WTC11 (cell line): Measurements from ENCODE around the gene RTP1. TPM values are rescaled to one million over a fixed set of nuclear protein-coding genes. Genes with fewer than 3 reads are reported as not detected.

Source experiments
- ATAC-seq: fragments of 200-7000 bp; cut with Tn5 transposase; 2 replicates; pipeline ENCODE4 v1.10.0; 2021; ENCODE audit warnings: mild to moderate bottlenecking, moderate library complexity
- CTCF ChIA-PET: fragments of 300-600 bp; sonication (Branson Sonifier 250); formaldehyde crosslinking; loops from one replicate; lab custom pipeline; 2021; ENCODE audit warnings: antibody characterized with exemption; lab: Charles Lee
- POLR2A ChIA-PET: fragments of 350-600 bp; sonication (Branson Sonifier 250); formaldehyde crosslinking; loops from one replicate; lab custom pipeline; 2021; ENCODE audit warnings: antibody characterized with exemption; lab: Charles Lee
- DNase-seq: peaks from one replicate; pipeline ENCODE4 v3.0.0; 2021; ENCODE audit warnings: low spot score
- H3K27ac Mint-ChIP-seq: 2 replicates; pipeline ENCODE4 v1.8.0; 2021; ENCODE audit warnings: mixed read lengths
- H3K27me3 Mint-ChIP-seq: 2 replicates; pipeline ENCODE4 v1.8.0; 2021; ENCODE audit warnings: low read depth, mild to moderate bottlenecking, moderate library complexity, mixed read lengths
- H3K36me3 Mint-ChIP-seq: 2 replicates; pipeline ENCODE4 v1.8.0; 2021; ENCODE audit warnings: mixed read lengths
- H3K4me1 Mint-ChIP-seq: 2 replicates; pipeline ENCODE4 v1.8.0; 2022; ENCODE audit warnings: mixed read lengths
- H3K4me3 Mint-ChIP-seq: 2 replicates; pipeline ENCODE4 v1.8.0; 2021; ENCODE audit warnings: mild to moderate bottlenecking, moderate library complexity, mixed read lengths
- H3K9me3 Mint-ChIP-seq: 2 replicates; pipeline ENCODE4 v1.8.0; 2021; ENCODE audit warnings: mixed read lengths
- CTCF ChIP-seq: fragments of 200-600 bp; IDR thresholded peaks from 2 replicates; pipeline ENCODE4 v1.8.0; 2022; ENCODE audit warnings: antibody characterized with exemption
- E2F4 ChIP-seq: sonication (generic); formaldehyde crosslinking; IDR thresholded peaks from 2 replicates; pipeline ENCODE4 v1.8.1; 2022; ENCODE audit warnings: low read depth, mild to moderate bottlenecking, moderate library complexity, missing genetic modification reagents, borderline replicate concordance
- EMX1 ChIP-seq: fragments of 250-450 bp; sonication (Bioruptor Pico); IDR thresholded peaks from 2 replicates; pipeline ENCODE4 v1.8.0; 2021; ENCODE audit warnings: mild to moderate bottlenecking
- FOXJ3 ChIP-seq: sonication (generic); formaldehyde crosslinking; IDR thresholded peaks from 2 replicates; pipeline ENCODE4 v1.9.0; 2021; ENCODE audit warnings: missing genetic modification reagents, mild to moderate bottlenecking, borderline replicate concordance
- MAX ChIP-seq: sonication (generic); formaldehyde crosslinking; IDR thresholded peaks from 2 replicates; pipeline ENCODE4 v1.8.0; 2022; ENCODE audit warnings: mild to moderate bottlenecking, missing genetic modification reagents
- NFE2L1 ChIP-seq: sonication (generic); formaldehyde crosslinking; IDR thresholded peaks from 2 replicates; pipeline ENCODE4 v1.8.1; 2023; ENCODE audit warnings: missing genetic modification reagents
- PRDM15 ChIP-seq: sonication (generic); formaldehyde crosslinking; IDR thresholded peaks from 2 replicates; pipeline ENCODE4 v1.8.0; 2022; ENCODE audit warnings: missing genetic modification reagents
- ZBTB21 ChIP-seq: sonication (generic); formaldehyde crosslinking; IDR thresholded peaks from 2 replicates; pipeline ENCODE4 v1.8.1; 2023; ENCODE audit warnings: mild to moderate bottlenecking, missing genetic modification reagents, borderline replicate concordance
- ZMAT4 ChIP-seq: fragments of 250-450 bp; sonication (Bioruptor Pico); IDR thresholded peaks from 2 replicates; pipeline ENCODE4 v1.9.0; 2021; ENCODE audit warnings: mild to moderate bottlenecking
- ZNF219 ChIP-seq: sonication (generic); formaldehyde crosslinking; IDR thresholded peaks from 2 replicates; pipeline ENCODE4 v1.8.0; 2023; ENCODE audit warnings: missing genetic modification reagents, mild to moderate bottlenecking, borderline replicate concordance
- ZNF232 ChIP-seq: sonication (generic); formaldehyde crosslinking; IDR thresholded peaks from 2 replicates; pipeline ENCODE4 v1.8.0; 2022; ENCODE audit warnings: mild to moderate bottlenecking, missing genetic modification reagents
- ZNF263 ChIP-seq: sonication (generic); formaldehyde crosslinking; IDR thresholded peaks from 2 replicates; pipeline ENCODE4 v1.8.1; 2022; ENCODE audit warnings: low read depth, mild to moderate bottlenecking, moderate library complexity, missing genetic modification reagents
- total RNA-seq: library from RNA; stranded (reverse); gene quantifications from 3 replicates; pipeline ENCODE4 v1.2.3, GENCODE V29; 2021

RTP1 gene
- total RNA-seq, 1 experiment from 2014 or later: 5.6 TPM

- TF ChIP-seq ZNF263 (CRISPR knock-in tag) (no peak), E2F4 (CRISPR knock-in tag) (no peak), PRDM15 (peak; percentile 49; the same call in 1 of the 2 replicates), EMX1 (CRISPR knock-in tag) (no peak), ZMAT4 (0 out of 2 replicates have a peak, but pooled peaks have one; percentile 54), ZNF219 (CRISPR knock-in tag) (no peak)
Measured at GRCh38 chr3:187185759-187186158, 11.5 kb upstream of the RTP1 start (continued).

- TF ChIP-seq EMX1 (CRISPR knock-in tag) (no peak), ZNF232 (CRISPR knock-in tag) (0 out of 2 replicates have a peak, but pooled peaks have one; percentile 7)
- TF ChIP-seq, all 79 proteins: peak for 1
- Mint-ChIP-seq H3K4me1 (peaks cover 79% of the 10 kb centered on the region), H3K27me3 (no peaks in the 10 kb centered on the region), H3K36me3 (peaks cover 21% of the 10 kb centered on the region), H3K9me3 (peaks cover 25% of the 10 kb centered on the region), H3K4me3 (no peak overlapping the region), H3K27ac (peak overlapping the region; percentile 98)
- ChIA-PET CTCF (interaction anchor here (0.7 to 2.0 kb wide), 4 partner anchors 10 to 493 kb away, joined by 3 to 12 read pairs (median 4); partner anchors contain the start of gene RPL39L), POLR2A (interaction anchor here (0.7 to 0.8 kb wide), 2 partner anchors 11 to 12 kb away, joined by 3 read pairs; partner anchors contain the start of gene RTP1)
- no peak for DNase-seq
- ATAC-seq: no peak
Measured at GRCh38 chr3:187186375-187186774, 10.9 kb upstream of the RTP1 start.

GRCh38 chr3:187186801-187187421 is 10.4 kb upstream of the RTP1 start:
- POLR2A ChIA-PET: interaction anchor here (0.7 kb wide), 1 partner anchor 11 kb away, joined by 3 read pairs; the partner anchor contains the start of gene RTP1
- ATAC-seq: peak; percentile 18
- peaks cover 26% of the 10 kb centered on the region for H3K36me3 Mint-ChIP-seq
- H3K4me3 Mint-ChIP-seq: no peak overlapping the region; the same call in 1 of the 2 replicates
- TF ChIP-seq FOXJ3 (CRISPR knock-in tag) (no peak), MAX (CRISPR knock-in tag) (0 out of 2 replicates have a peak, but pooled peaks have one; percentile 19), NFE2L1 (CRISPR knock-in tag) (0 out of 2 replicates have a peak, but pooled peaks have one; percentile 62)
- TF ChIP-seq, all 79 proteins: peak for 2
- Mint-ChIP-seq H3K27ac (peak overlapping the region; percentile 98), H3K27me3 (peaks cover 2% of the 10 kb centered on the region; the same call in 1 of the 2 replicates), H3K4me1 (peaks cover 76% of the 10 kb centered on the region), H3K9me3 (peaks cover 30% of the 10 kb centered on the region)
- CTCF ChIA-PET: interaction anchor here (0.6 to 2.0 kb wide), 4 partner anchors 9 to 493 kb away, joined by 3 to 12 read pairs (median 4); no protein-coding TSS in a partner anchor
- DNase-seq: no peak

- no peak for ATAC-seq
- no peak overlapping the region for H3K27ac Mint-ChIP-seq
Measured at GRCh38 chr3:187188931-187189330, 8.4 kb upstream of the RTP1 start.

More at GRCh38 chr3:187188931-187189330, 8.4 kb upstream of the RTP1 start:
- no peak overlapping the region for H3K4me3 Mint-ChIP-seq
- H3K4me1 Mint-ChIP-seq: peaks cover 61% of the 10 kb centered on the region
- no peak for DNase-seq
- TF ChIP-seq ZNF232 (CRISPR knock-in tag) (no peak), ZBTB21 (CRISPR knock-in tag) (no peak), EMX1 (CRISPR knock-in tag) (no peak), CTCF (no peak)
- CTCF ChIA-PET: interaction anchor here (1.0 kb wide), 1 partner anchor 24 kb away, joined by 3 read pairs; no protein-coding TSS in a partner anchor
- POLR2A ChIA-PET: no interaction called here
- H3K27me3 Mint-ChIP-seq: peaks cover 2% of the 10 kb centered on the region; the same call in 1 of the 2 replicates
- H3K36me3 Mint-ChIP-seq: peaks cover 26% of the 10 kb centered on the region
- H3K9me3 Mint-ChIP-seq: peaks cover 30% of the 10 kb centered on the region
